GM11168 (cell line): ENCODE data around the gene P2RX3.

Experiments used
- in situ Hi-C: fragments of 300-500 bp; cut with MboI; formaldehyde crosslinking; loops from one replicate; pipeline ENCODE4 v1.12.0; 2022; ENCODE audit warnings: low sequenced_read_pairs; ENCODE audit not compliant: unreplicated experiment

P2RX3 gene

GRCh38 chr11:57309106-57310059, 28.8 kb upstream of the P2RX3 start:
- in situ Hi-C loops: no loop called here

GRCh38 chr11:57310091-57310490, 28.1 kb upstream of the P2RX3 start:
- in situ Hi-C loops: no loop called here

GRCh38 chr11:57310630-57311086, 27.5 kb upstream of the P2RX3 start:
- in situ Hi-C loops: no loop called here

GRCh38 chr11:57311109-57311936, 26.8 kb upstream of the P2RX3 start:
- in situ Hi-C loops: no loop called here

- in situ Hi-C loops: no loop called here
Observed at GRCh38 chr11:57312511-57313021, 25.6 kb upstream of the P2RX3 start.

GRCh38 chr11:57313071-57313787, 24.9 kb upstream of the P2RX3 start:
- in situ Hi-C loops: no loop called here

- in situ Hi-C loops: no loop called here
Observed at GRCh38 chr11:57313788-57314135, 24.4 kb upstream of the P2RX3 start.

GRCh38 chr11:57314221-57314973, 23.8 kb upstream of the P2RX3 start:
- in situ Hi-C loops: no loop called here

- in situ Hi-C loops: no loop called here
Observed at GRCh38 chr11:57315491-57315890, 22.7 kb upstream of the P2RX3 start.

- in situ Hi-C loops: no loop called here
Observed at GRCh38 chr11:57316017-57316416, 22.1 kb upstream of the P2RX3 start.

GRCh38 chr11:57318178-57318577, 20.0 kb upstream of the P2RX3 start:
- in situ Hi-C loops: no loop called here

GRCh38 chr11:57320067-57320718, 18.0 kb upstream of the P2RX3 start:
- in situ Hi-C loops: no loop called here

GRCh38 chr11:57320719-57321387, 17.3 kb upstream of the P2RX3 start:
- in situ Hi-C loops: no loop called here

GRCh38 chr11:57321388-57322255, 16.5 kb upstream of the P2RX3 start:
- in situ Hi-C loops: no loop called here

- in situ Hi-C loops: no loop called here
Observed at GRCh38 chr11:57322256-57323166, 15.6 kb upstream of the P2RX3 start.

GRCh38 chr11:57323167-57323854, 14.8 kb upstream of the P2RX3 start:
- in situ Hi-C loops: no loop called here
